HEK293 (cell line): Measurements from ENCODE around the gene ADA.
A peak's percentile ranks its signal among the peaks of the same experiment; 100 is the strongest.

Source experiments
- CTCF ChIA-PET: fragments of 350-600 bp; formaldehyde crosslinking; extraction: SDS; loops from one replicate; lab custom pipeline; 2021; ENCODE audit warnings: antibody characterized with exemption; lab: Yijun Ruan, JAX
- POLR2A ChIA-PET: fragments of 300-600 bp; formaldehyde crosslinking; extraction: SDS; loops from one replicate; lab custom pipeline; 2020; ENCODE audit warnings: antibody characterized with exemption, inconsistent platforms; lab: Yijun Ruan, JAX
- H3K27ac ChIP-seq: fragments of 200-500 bp; sonication (Bioruptor generic); 2 replicates; pipeline ENCODE4 v1.5.1; 2014; ENCODE audit warnings: low read depth, low read length, control low read depth, inconsistent platforms; ENCODE audit errors: extremely low read depth
- H3K36me3 ChIP-seq, 2 experiments: fragments of 200-500 bp in 1 of 2; sonication (Bioruptor generic) in 1 of 2; 1 replicate in 1 of 2; 2 replicates in 1 of 2; pipeline ENCODE4 v1.5.1; 2014 to 2017; ENCODE audit warnings: inconsistent platforms in 2 of 2, low read length in 2 of 2; ENCODE audit not compliant: control insufficient read depth in 2 of 2, insufficient read depth in 1 of 2
- H3K4me1 ChIP-seq: fragments of 200-500 bp; sonication (Bioruptor generic); 2 replicates; pipeline ENCODE4 v1.5.1; 2014; ENCODE audit warnings: mild to moderate bottlenecking, low read length, inconsistent platforms; ENCODE audit not compliant: control insufficient read depth, insufficient read depth
- H3K4me3 ChIP-seq: 2 replicates; pipeline ENCODE4 v1.5.1; 2011; ENCODE audit warnings: low read depth, mild to moderate bottlenecking, control low read depth, low read length, moderate library complexity
- H3K9me3 ChIP-seq: fragments of 200-500 bp; sonication (Bioruptor generic); 2 replicates; pipeline ENCODE4 v1.5.1; 2014; ENCODE audit warnings: low read depth, low read length, inconsistent platforms; ENCODE audit not compliant: control insufficient read depth, insufficient read depth
- GLIS1 ChIP-seq: fragments of 450-650 bp; formaldehyde crosslinking; IDR thresholded peaks from 2 replicates; pipeline ENCODE4 v1.5.1; 2016; ENCODE audit warnings: missing biosample characterization, missing genetic modification characterization
- ZFHX2 ChIP-seq: fragments of 450-650 bp; formaldehyde crosslinking; conservative IDR thresholded peaks from 2 replicates; pipeline ENCODE4 v1.5.1; 2016; ENCODE audit warnings: missing biosample characterization, missing genetic modification characterization
- ZIC2 ChIP-seq: fragments of 450-650 bp; formaldehyde crosslinking; IDR thresholded peaks from 2 replicates; pipeline ENCODE4 v1.5.1; 2016; ENCODE audit warnings: missing biosample characterization, missing genetic modification characterization
- ZNF23 ChIP-seq: fragments of 450-650 bp; formaldehyde crosslinking; IDR thresholded peaks from 2 replicates; pipeline ENCODE4 v1.5.1; 2016; ENCODE audit warnings: missing biosample characterization, missing genetic modification characterization, borderline replicate concordance
- ZNF274 ChIP-seq, 2 experiments: fragments of 200-500 bp in 1 of 2; fragments of 450-650 bp in 1 of 2; sonication (Bioruptor generic) in 1 of 2; formaldehyde crosslinking in 1 of 2; IDR thresholded peaks; 2 replicates each; pipeline versions ENCODE4 v1.5.1 to v1.6.1; 2014 to 2016; ENCODE audit warnings: borderline replicate concordance in 1 of 2, inconsistent platforms in 1 of 2, low read length in 1 of 2, missing biosample characterization in 1 of 2, missing genetic modification characterization in 1 of 2
- ZNF350 ChIP-seq: fragments of 450-650 bp; formaldehyde crosslinking; IDR thresholded peaks from 2 replicates; pipeline ENCODE4 v1.5.0; 2017; ENCODE audit warnings: missing biosample characterization, mild to moderate bottlenecking, missing genetic modification characterization
- ZNF404 ChIP-seq: fragments of 450-650 bp; formaldehyde crosslinking; IDR thresholded peaks from 2 replicates; pipeline ENCODE4 v1.5.1; 2017; ENCODE audit warnings: missing biosample characterization, missing genetic modification characterization
- ZNF510 ChIP-seq: fragments of 450-650 bp; formaldehyde crosslinking; IDR thresholded peaks from 2 replicates; pipeline ENCODE4 v1.5.1; 2018; ENCODE audit warnings: mild to moderate bottlenecking, missing genetic modification characterization, missing biosample characterization; ENCODE audit not compliant: insufficient replicate concordance
- ZNF514 ChIP-seq: fragments of 450-650 bp; formaldehyde crosslinking; IDR thresholded peaks from 2 replicates; pipeline ENCODE4 v1.5.1; 2016; ENCODE audit warnings: missing biosample characterization, missing genetic modification characterization
- ZNF658 ChIP-seq: fragments of 450-650 bp; formaldehyde crosslinking; IDR thresholded peaks from 2 replicates; pipeline ENCODE4; 2016; ENCODE audit warnings: missing biosample characterization, missing genetic modification characterization
- TF ChIP-seq, protein P1 (sequence below): fragments of 450-650 bp; formaldehyde crosslinking; IDR thresholded peaks from 2 replicates; pipeline ENCODE4 v1.5.1; 2016; ENCODE audit warnings: missing biosample characterization, missing genetic modification characterization
- TF ChIP-seq, protein P2 (sequence below): fragments of 450-650 bp; formaldehyde crosslinking; conservative IDR thresholded peaks from 2 replicates; pipeline ENCODE4 v1.5.1; 2016; ENCODE audit warnings: low read depth, missing biosample characterization, missing genetic modification characterization
- TF ChIP-seq, protein P3 (sequence below): fragments of 450-650 bp; formaldehyde crosslinking; IDR thresholded peaks from 2 replicates; pipeline ENCODE4 v1.5.1; 2016; ENCODE audit warnings: missing biosample characterization, missing genetic modification characterization

Gene ADA

DNA sequence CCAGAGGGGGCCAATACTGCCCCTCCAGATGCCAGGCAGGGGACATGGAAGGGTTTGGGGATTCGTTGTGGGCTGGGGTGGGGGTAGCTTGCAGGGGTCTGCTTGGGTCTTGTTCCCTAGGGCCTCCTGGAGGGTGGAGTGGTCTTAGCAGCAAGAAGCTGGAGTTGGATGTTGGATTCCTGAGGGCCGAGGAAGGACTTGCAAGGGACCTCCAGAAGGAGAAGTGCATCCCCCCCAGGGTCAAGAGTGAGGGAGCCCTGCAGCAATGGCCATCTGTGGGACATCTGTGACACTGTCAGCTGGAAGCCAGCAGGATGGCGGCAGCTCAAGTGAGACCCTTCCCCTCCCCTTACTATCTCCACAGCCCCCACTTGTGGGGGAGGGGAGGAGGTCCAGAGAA lies 38.3 kb upstream of the ADA start:
- CTCF ChIA-PET, result interaction anchor here (1.1 to 2.9 kb wide), 2 partner anchors 43 to 58 kb away, joined by 3 to 14 read pairs; no protein-coding TSS in a partner anchor

DNA sequence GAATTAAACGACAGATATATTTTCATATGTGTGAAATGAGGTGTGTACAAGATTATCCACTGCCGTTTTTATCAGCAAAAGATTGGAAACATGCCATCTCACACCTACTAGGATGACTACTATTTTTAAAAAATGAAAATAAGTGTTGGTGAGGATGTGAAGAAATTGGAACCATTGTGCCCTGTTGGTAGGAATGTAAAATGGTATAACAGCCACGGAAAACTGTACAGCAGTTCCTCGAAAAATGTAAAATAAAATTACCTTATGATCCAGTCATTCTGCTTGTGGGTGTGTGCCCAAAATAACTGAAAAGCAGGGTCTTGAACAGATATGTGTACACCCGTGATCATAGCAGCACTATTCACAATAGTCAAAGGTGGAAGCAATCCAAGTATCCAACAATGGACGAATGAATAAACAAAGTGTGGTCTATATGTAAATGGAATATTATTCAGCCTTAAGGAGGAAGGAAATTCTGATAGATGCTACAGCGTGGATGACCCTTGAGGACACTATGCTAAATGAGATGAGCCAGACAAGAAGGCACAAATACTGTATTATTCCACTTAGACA lies 36.6 kb upstream of the ADA start:
- ChIA-PET POLR2A (no interaction called here), CTCF (interaction anchor here (0.6 to 7.6 kb wide), 3 partner anchors 43 to 446 kb away, joined by 3 to 208 read pairs (median 4); no protein-coding TSS in a partner anchor)
- Histone ChIP-seq H3K27ac (no peak overlapping the region), H3K9me3 (no peaks in the 10 kb centered on the region), H3K36me3 (no peaks in the 10 kb centered on the region), H3K4me3 (no peak overlapping the region), H3K4me1 (no peaks in the 10 kb centered on the region)
- TF ChIP-seq ZFHX2 (no peak), ZNF274 (IDR thresholded peaks at IDR 0.05; ENCODE audit: low read length) (no peak), ZNF274 (tag by site-specific recombination; IDR thresholded peaks at IDR 0.05; ENCODE audit: borderline replicate concordance) (no peak), GLIS1 (tag by site-specific recombination) (no peak), ZIC2 (tag by site-specific recombination) (no peak), ZNF23 (tag by site-specific recombination) (no peak), ZNF510 (no peak), ZNF658 (tag by site-specific recombination) (no peak), ZNF514 (tag by site-specific recombination) (no peak)
- TF ChIP-seq, protein P1, sequence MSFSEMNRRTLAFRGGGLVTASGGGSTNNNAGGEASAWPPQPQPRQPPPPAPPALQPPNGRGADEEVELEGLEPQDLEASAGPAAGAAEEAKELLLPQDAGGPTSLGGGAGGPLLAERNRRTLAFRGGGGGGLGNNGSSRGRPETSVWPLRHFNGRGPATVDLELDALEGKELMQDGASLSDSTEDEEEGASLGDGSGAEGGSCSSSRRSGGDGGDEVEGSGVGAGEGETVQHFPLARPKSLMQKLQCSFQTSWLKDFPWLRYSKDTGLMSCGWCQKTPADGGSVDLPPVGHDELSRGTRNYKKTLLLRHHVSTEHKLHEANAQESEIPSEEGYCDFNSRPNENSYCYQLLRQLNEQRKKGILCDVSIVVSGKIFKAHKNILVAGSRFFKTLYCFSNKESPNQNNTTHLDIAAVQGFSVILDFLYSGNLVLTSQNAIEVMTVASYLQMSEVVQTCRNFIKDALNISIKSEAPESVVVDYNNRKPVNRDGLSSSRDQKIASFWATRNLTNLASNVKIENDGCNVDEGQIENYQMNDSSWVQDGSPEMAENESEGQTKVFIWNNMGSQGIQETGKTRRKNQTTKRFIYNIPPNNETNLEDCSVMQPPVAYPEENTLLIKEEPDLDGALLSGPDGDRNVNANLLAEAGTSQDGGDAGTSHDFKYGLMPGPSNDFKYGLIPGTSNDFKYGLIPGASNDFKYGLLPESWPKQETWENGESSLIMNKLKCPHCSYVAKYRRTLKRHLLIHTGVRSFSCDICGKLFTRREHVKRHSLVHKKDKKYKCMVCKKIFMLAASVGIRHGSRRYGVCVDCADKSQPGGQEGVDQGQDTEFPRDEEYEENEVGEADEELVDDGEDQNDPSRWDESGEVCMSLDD (tag by site-specific recombination), result no peak
- TF ChIP-seq, protein P2, sequence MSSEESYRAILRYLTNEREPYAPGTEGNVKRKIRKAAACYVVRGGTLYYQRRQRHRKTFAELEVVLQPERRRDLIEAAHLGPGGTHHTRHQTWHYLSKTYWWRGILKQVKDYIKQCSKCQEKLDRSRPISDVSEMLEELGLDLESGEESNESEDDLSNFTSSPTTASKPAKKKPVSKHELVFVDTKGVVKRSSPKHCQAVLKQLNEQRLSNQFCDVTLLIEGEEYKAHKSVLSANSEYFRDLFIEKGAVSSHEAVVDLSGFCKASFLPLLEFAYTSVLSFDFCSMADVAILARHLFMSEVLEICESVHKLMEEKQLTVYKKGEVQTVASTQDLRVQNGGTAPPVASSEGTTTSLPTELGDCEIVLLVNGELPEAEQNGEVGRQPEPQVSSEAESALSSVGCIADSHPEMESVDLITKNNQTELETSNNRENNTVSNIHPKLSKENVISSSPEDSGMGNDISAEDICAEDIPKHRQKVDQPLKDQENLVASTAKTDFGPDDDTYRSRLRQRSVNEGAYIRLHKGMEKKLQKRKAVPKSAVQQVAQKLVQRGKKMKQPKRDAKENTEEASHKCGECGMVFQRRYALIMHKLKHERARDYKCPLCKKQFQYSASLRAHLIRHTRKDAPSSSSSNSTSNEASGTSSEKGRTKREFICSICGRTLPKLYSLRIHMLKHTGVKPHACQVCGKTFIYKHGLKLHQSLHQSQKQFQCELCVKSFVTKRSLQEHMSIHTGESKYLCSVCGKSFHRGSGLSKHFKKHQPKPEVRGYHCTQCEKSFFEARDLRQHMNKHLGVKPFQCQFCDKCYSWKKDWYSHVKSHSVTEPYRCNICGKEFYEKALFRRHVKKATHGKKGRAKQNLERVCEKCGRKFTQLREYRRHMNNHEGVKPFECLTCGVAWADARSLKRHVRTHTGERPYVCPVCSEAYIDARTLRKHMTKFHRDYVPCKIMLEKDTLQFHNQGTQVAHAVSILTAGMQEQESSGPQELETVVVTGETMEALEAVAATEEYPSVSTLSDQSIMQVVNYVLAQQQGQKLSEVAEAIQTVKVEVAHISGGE, result no peak
- TF ChIP-seq, protein P3, sequence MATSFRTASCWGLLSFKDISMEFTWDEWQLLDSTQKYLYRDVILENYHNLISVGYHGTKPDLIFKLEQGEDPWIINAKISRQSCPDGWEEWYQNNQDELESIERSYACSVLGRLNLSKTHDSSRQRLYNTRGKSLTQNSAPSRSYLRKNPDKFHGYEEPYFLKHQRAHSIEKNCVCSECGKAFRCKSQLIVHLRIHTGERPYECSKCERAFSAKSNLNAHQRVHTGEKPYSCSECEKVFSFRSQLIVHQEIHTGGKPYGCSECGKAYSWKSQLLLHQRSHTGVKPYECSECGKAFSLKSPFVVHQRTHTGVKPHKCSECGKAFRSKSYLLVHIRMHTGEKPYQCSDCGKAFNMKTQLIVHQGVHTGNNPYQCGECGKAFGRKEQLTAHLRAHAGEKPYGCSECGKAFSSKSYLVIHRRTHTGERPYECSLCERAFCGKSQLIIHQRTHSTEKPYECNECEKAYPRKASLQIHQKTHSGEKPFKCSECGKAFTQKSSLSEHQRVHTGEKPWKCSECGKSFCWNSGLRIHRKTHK (tag by site-specific recombination), result no peak

More for the DNA sequence above, 38.3 kb upstream of the ADA start:
- POLR2A ChIA-PET, result no interaction called here
- Histone ChIP-seq H3K4me1 (no peaks in the 10 kb centered on the region), H3K4me3 (no peak overlapping the region), H3K9me3 (no peaks in the 10 kb centered on the region), H3K36me3 (no peaks in the 10 kb centered on the region), H3K27ac (no peak overlapping the region)
- TF ChIP-seq ZNF350 (tag by site-specific recombination), result no peak
- TF ChIP-seq GLIS1 (tag by site-specific recombination), result peak; percentile 59

DNA sequence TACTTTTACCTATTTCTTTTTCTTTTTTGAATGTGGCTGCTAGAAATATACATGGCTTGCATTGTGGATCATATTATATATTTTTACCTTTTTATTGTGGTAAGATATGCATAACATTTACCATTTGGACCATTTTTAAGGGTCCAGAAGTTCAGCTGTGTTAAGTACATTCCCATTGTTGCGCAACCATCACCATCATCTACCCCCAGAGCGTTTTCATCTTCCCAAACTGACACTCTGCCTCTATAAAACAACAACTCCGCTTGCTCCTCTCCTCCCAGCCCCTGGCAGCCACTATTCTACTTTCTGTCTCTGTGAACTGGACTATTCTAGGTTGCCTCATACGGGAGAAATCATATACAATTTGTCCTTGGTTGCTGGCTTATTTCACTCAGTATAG lies 35.4 kb upstream of the ADA start:
- TF ChIP-seq ZNF404 (tag by site-specific recombination), result no peak
- H3K36me3 ChIP-seq, result no peaks in the 10 kb centered on the region
- no peaks in the 10 kb centered on the region for H3K9me3 ChIP-seq
- POLR2A ChIA-PET, result no interaction called here
- no peak overlapping the region for H3K4me3 ChIP-seq
- no peak overlapping the region for H3K27ac ChIP-seq
- H3K4me1 ChIP-seq, result no peaks in the 10 kb centered on the region
- CTCF ChIA-PET, result interaction anchor here (0.7 to 7.6 kb wide), 3 partner anchors 45 to 129 kb away, joined by 3 to 208 read pairs (median 3); no protein-coding TSS in a partner anchor
